ENCODE measurements around the gene MUC4.
"Not testable (repeated sequence)": the region's sequence is repeated elsewhere in the genome, so short reads cannot be mapped to it uniquely, and the experiment has no call there.

Gene MUC4

GRCh38 chr3:195738274-195739044 lies 73.3 kb downstream of the MUC4 start:
- no peak for DNase-seq (ENCODE audit: low read depth in 2 of 2)

GRCh38 chr3:195737782-195738181 lies 73.9 kb downstream of the MUC4 start:
- not testable (repeated sequence) for DNase-seq (ENCODE audit: low read depth in 2 of 2)

GRCh38 chr3:195736866-195737490 lies 74.8 kb downstream of the MUC4 start:
- DNase-seq (ENCODE audit: low read depth in 2 of 2): no peak

- no peak for DNase-seq (ENCODE audit: low read depth in 2 of 2)
Observed at GRCh38 chr3:195735036-195735695, 76.6 kb downstream of the MUC4 start.

GRCh38 chr3:195732940-195733339 lies 78.8 kb downstream of the MUC4 start:
- no peak for DNase-seq (ENCODE audit: low read depth in 2 of 2)

GRCh38 chr3:195731356-195731905 lies 80.3 kb downstream of the MUC4 start:
- no peak for DNase-seq (ENCODE audit: low read depth in 2 of 2)

GRCh38 chr3:195729476-195730251 lies 82.1 kb downstream of the MUC4 start:
- no peak for DNase-seq (ENCODE audit: low read depth in 2 of 2)

GRCh38 chr3:195728789-195729188 lies 82.9 kb downstream of the MUC4 start:
- not testable (repeated sequence) for DNase-seq (ENCODE audit: low read depth in 2 of 2)

GRCh38 chr3:195727606-195728195 lies 84.0 kb downstream of the MUC4 start:
- no peak for DNase-seq (ENCODE audit: low read depth in 2 of 2)

- not testable (repeated sequence) for DNase-seq (ENCODE audit: low read depth in 2 of 2)
Observed at GRCh38 chr3:195725916-195726740, 85.6 kb downstream of the MUC4 start.

- DNase-seq (ENCODE audit: low read depth in 2 of 2): not testable (repeated sequence)
Observed at GRCh38 chr3:195724363-195724762, 87.4 kb downstream of the MUC4 start.

GRCh38 chr3:195722996-195723345 lies 88.8 kb downstream of the MUC4 start:
- DNase-seq (ENCODE audit: low read depth in 2 of 2): not testable (repeated sequence)

GRCh38 chr3:195722139-195722995 lies 89.4 kb downstream of the MUC4 start:
- DNase-seq (ENCODE audit: low read depth in 2 of 2): not testable (repeated sequence)

GRCh38 chr3:195720831-195721506 lies 90.8 kb downstream of the MUC4 start, which contains the start of gene MUC20:
TSS of gene MUC20 (plus strand) at chr3:195720978. CDS start at chr3:195721008, 30 bp downstream.
- DNase-seq (ENCODE audit: low read depth in 2 of 2): not testable (repeated sequence)

GRCh38 chr3:195719514-195720254 lies 92.0 kb downstream of the MUC4 start:
- not testable (repeated sequence) for DNase-seq (ENCODE audit: low read depth in 2 of 2)

GRCh38 chr3:195718477-195718984 lies 93.2 kb downstream of the MUC4 start:
- DNase-seq (ENCODE audit: low read depth in 2 of 2): no peak

- no peak for DNase-seq (ENCODE audit: low read depth in 2 of 2)
Observed at GRCh38 chr3:195717852-195718476, 93.8 kb downstream of the MUC4 start.
